ENCODE measurements around the gene ZSCAN22. TPM values are rescaled to one million over a fixed set of nuclear protein-coding genes. Genes with fewer than 3 reads are reported as not detected.

The ZSCAN22 gene
- total RNA-seq, 4 donors from 2014 or later: 2.5 to 4.6 (median 4.0) TPM

- TF ChIP-seq, protein P1, sequence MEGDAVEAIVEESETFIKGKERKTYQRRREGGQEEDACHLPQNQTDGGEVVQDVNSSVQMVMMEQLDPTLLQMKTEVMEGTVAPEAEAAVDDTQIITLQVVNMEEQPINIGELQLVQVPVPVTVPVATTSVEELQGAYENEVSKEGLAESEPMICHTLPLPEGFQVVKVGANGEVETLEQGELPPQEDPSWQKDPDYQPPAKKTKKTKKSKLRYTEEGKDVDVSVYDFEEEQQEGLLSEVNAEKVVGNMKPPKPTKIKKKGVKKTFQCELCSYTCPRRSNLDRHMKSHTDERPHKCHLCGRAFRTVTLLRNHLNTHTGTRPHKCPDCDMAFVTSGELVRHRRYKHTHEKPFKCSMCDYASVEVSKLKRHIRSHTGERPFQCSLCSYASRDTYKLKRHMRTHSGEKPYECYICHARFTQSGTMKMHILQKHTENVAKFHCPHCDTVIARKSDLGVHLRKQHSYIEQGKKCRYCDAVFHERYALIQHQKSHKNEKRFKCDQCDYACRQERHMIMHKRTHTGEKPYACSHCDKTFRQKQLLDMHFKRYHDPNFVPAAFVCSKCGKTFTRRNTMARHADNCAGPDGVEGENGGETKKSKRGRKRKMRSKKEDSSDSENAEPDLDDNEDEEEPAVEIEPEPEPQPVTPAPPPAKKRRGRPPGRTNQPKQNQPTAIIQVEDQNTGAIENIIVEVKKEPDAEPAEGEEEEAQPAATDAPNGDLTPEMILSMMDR (IDR thresholded peaks at IDR 0.05): no peak
- no peak for TF ChIP-seq POLR2A (IDR thresholded peaks at IDR 0.05)
- Histone ChIP-seq H3K4me1 (peaks cover 0 to 18% (median 7%) of the 10 kb centered on the region in 4 donors), H3K27me3 (no peaks in the 10 kb centered on the region), H3K4me3 (no peak overlapping the region), H3K27ac (no peak overlapping the region), H3K9me3 (no peaks in the 10 kb centered on the region), H3K36me3 (peaks cover 0 to 9% (median 0%) of the 10 kb centered on the region in 3 donors)
- peak in 1 of 3 donors; percentile 2 for DNase-seq
Observed at GRCh38 chr19:58330458-58330857, 3.7 kb downstream of the ZSCAN22 start.

DNA sequence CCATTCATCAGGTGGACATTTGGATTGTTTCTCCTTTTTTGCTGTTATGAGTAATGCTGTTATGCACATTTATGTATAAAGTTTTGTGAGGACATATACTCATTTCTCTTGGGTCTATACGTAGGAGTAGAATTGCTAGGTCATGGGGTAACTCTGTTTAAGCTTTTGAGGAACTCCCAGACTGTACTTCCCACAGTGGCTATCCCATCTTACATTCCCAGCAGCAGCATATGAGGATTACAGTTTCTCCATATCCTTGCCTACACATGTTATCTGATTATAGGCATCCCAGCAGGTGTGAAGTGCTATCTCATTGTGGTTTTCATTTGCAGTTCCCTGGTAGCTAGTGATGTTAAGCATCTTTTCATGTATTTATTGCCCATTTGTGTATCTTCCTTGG, 5.9 kb downstream of the ZSCAN22 start:
- Histone ChIP-seq H3K4me3 (no peak overlapping the region), H3K36me3 (peaks cover 0 to 22% (median 0%) of the 10 kb centered on the region in 3 donors), H3K4me1 (peaks cover 0 to 6% (median 3%) of the 10 kb centered on the region in 4 donors), H3K27ac (no peak overlapping the region), H3K9me3 (no peaks in the 10 kb centered on the region), H3K27me3 (no peaks in the 10 kb centered on the region)
- no peak for TF ChIP-seq POLR2A (IDR thresholded peaks at IDR 0.05)
- TF ChIP-seq, protein P1 (IDR thresholded peaks at IDR 0.05): no peak
- DNase-seq: no peak

- Histone ChIP-seq H3K4me1 (no peaks in the 10 kb centered on the region), H3K36me3 (peaks cover 0 to 41% (median 0%) of the 10 kb centered on the region in 3 donors), H3K4me3 (no peak overlapping the region), H3K27ac (no peak overlapping the region), H3K9me3 (no peaks in the 10 kb centered on the region), H3K27me3 (no peaks in the 10 kb centered on the region)
- DNase-seq: no peak
- no peak for TF ChIP-seq POLR2A (IDR thresholded peaks at IDR 0.05)
- TF ChIP-seq, protein P1 (IDR thresholded peaks at IDR 0.05): no peak
Observed at GRCh38 chr19:58334691-58335249, 8.0 kb downstream of the ZSCAN22 start.

DNA sequence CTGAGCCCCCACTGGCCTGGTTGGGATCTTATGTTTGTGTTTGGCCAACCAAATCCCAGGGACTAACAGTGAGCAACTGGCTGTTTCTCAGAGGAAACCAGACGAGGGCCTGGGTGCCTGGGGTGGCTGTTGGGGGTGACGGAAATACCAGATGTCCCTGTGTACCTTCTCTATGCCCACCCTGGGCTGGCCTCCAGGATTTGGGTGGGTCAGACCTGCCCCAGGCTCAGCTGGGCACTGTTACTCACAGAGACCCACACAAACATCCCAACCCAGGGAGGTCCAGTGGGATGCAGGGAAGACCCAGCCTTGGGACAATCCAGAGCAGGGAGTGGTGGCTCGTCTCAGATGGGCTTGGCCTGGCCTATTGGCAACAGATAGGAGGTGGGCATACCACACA, 8.8 kb downstream of the ZSCAN22 start:
- Histone ChIP-seq H3K9me3 (no peaks in the 10 kb centered on the region), H3K27me3 (no peaks in the 10 kb centered on the region), H3K27ac (no peak overlapping the region), H3K4me1 (no peaks in the 10 kb centered on the region), H3K4me3 (no peak overlapping the region), H3K36me3 (peaks cover 0 to 41% (median 0%) of the 10 kb centered on the region in 3 donors)
- no peak for DNase-seq
- no peak for TF ChIP-seq POLR2A (IDR thresholded peaks at IDR 0.05)
- TF ChIP-seq, protein P1 (IDR thresholded peaks at IDR 0.05): no peak

DNA sequence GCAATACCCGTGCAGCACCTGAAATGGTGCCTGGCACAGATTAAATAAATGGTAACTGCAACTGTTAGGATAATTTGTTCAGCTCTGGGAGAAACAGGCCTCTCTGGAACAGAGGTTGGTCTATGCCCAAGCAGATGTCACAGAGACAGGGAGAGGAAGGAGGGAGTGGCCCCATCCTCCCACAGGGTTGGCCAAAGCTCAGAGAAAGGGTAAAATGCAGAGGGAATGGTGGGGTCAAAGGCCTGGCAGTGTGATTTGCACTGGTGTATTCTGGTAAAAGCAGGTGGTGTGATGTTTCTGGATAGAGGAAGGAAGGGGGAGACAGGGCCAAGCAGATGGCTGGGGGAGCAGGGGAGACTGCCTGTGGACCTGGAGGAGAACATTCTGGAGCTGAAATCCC, 9.4 kb downstream of the ZSCAN22 start:
- no peaks in the 10 kb centered on the region for H3K4me1 ChIP-seq
- H3K36me3 ChIP-seq: peaks cover 0 to 41% (median 0%) of the 10 kb centered on the region in 3 donors
- H3K9me3 ChIP-seq: no peaks in the 10 kb centered on the region
- DNase-seq: no peak
- no peak overlapping the region for H3K4me3 ChIP-seq
- no peak for TF ChIP-seq POLR2A (IDR thresholded peaks at IDR 0.05)
- TF ChIP-seq, protein P1 (IDR thresholded peaks at IDR 0.05): no peak
- H3K27me3 ChIP-seq: no peaks in the 10 kb centered on the region
- no peak overlapping the region for H3K27ac ChIP-seq

Measured in Peyer's patch (tissue), 4 donors.